ENCODE data around the gene ADGRE1.
A peak's percentile ranks its signal among the peaks of the same experiment; 100 is the strongest.

ADGRE1 gene

GRCh38 chr19:6956573-6956972 lies 69.2 kb downstream of the ADGRE1 start:
- no peak for TF ChIP-seq POLR2A (IDR thresholded peaks at IDR 0.05; ENCODE audit: low read length)
- no peak for TF ChIP-seq GATA1 (IDR thresholded peaks at IDR 0.05; ENCODE audit: low read depth, low read length)
- no peak for DNase-seq

- DNase-seq: no peak
- TF ChIP-seq POLR2A (IDR thresholded peaks at IDR 0.05; ENCODE audit: low read length): no peak
- no peak for TF ChIP-seq GATA1 (IDR thresholded peaks at IDR 0.05; ENCODE audit: low read depth, low read length)
These were observed 71.4 kb downstream of the ADGRE1 start for GRCh38 chr19:6958791-6959190.

DNA sequence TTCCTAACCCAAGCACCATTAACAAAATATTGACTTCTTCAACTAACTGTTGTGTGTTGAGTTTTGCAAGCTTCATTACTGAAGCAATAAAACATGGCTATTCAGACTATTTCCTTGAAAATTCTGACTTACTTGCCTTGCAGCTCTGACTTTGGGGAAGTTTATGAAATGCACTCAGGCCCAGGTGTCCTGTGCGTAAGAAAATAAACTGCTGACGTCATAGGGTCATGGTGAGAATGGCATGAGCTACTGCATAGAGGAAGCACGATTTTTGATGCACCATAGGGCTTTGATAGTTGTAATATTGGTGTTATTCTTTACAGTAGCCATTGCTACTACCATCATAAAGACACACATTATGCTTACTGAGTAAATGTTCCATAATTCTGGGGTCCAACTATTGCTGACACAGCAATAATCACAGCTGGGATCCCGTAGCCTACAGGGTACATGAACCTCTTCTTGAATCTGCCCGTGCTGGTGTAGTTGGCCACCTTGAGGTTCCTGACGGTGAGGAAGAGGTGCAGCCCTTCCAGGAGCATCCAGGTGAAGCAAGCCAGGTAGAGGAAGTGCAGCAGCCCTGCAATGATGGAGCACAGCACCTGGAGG lies 76.0 kb downstream of the ADGRE1 start:
- DNase-seq: no peak
- TF ChIP-seq POLR2A (IDR thresholded peaks at IDR 0.05; ENCODE audit: low read length) (no peak), GATA1 (IDR thresholded peaks at IDR 0.05; ENCODE audit: low read depth, low read length) (no peak)

DNA sequence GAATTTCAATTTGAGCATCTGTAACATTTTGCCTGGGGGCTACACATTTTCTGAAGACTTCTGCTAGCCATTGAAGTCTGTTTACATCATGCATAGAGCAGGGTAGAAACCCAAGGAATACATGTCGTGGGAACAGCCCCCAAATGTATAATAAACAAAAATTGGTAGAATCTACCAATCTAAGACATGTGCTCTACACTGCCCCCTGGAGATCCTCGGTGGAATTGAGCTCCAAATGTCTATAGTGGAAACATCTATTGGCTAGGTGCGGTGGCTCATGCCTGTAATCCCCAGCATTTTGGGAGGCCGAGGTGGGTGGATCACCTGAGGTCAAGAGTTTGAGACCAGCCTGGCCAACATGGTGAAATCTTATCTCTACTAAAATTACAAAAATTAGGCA lies 76.6 kb downstream of the ADGRE1 start:
- DNase-seq: peak; percentile 19 to 46
- TF ChIP-seq POLR2A (IDR thresholded peaks at IDR 0.05; ENCODE audit: low read length) (no peak), GATA1 (IDR thresholded peaks at IDR 0.05; ENCODE audit: low read depth, low read length) (no peak)

- no peak for DNase-seq
- TF ChIP-seq GATA1 (IDR thresholded peaks at IDR 0.05; ENCODE audit: low read depth, low read length) (no peak), POLR2A (IDR thresholded peaks at IDR 0.05; ENCODE audit: low read length) (no peak)
These were observed 80.6 kb downstream of the ADGRE1 start for GRCh38 chr19:6967967-6968366.

GRCh38 chr19:6969490-6969889 lies 82.1 kb downstream of the ADGRE1 start:
- DNase-seq: no peak
- TF ChIP-seq POLR2A (IDR thresholded peaks at IDR 0.05; ENCODE audit: low read length): no peak
- TF ChIP-seq GATA1 (IDR thresholded peaks at IDR 0.05; ENCODE audit: low read depth, low read length): no peak

DNA sequence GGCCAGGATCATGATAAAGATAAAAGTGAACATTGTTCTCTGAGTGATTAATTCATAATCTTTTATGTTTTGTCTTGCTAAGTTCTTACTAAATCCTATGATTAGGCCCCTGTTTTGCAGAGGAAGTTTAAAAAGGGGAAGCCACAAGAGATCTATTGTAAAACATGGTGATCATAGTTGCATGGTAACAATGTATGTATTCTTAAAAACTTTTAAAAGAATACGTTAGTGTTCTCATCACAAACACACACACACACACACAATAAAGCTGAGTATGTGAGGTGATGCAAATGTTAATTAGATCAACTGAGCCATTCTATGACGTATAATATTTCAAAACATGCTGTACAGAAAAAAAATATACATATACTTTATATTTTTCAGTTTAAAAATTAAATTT lies 82.6 kb downstream of the ADGRE1 start:
- TF ChIP-seq POLR2A (IDR thresholded peaks at IDR 0.05; ENCODE audit: low read length): no peak
- no peak for TF ChIP-seq GATA1 (IDR thresholded peaks at IDR 0.05; ENCODE audit: low read depth, low read length)
- DNase-seq: no peak

GRCh38 chr19:6970443-6970842 lies 83.1 kb downstream of the ADGRE1 start:
- no peak for DNase-seq

GRCh38 chr19:6971366-6971765 lies 84.0 kb downstream of the ADGRE1 start:
- TF ChIP-seq POLR2A (IDR thresholded peaks at IDR 0.05; ENCODE audit: low read length) (no peak), GATA1 (IDR thresholded peaks at IDR 0.05; ENCODE audit: low read depth, low read length) (no peak)
- DNase-seq: no peak

More at GRCh38 chr19:6970443-6970842, 83.1 kb downstream of the ADGRE1 start:
- TF ChIP-seq GATA1 (IDR thresholded peaks at IDR 0.05; ENCODE audit: low read depth, low read length) (no peak), POLR2A (IDR thresholded peaks at IDR 0.05; ENCODE audit: low read length) (no peak)

- TF ChIP-seq POLR2A (IDR thresholded peaks at IDR 0.05; ENCODE audit: low read length) (no peak), GATA1 (IDR thresholded peaks at IDR 0.05; ENCODE audit: low read depth, low read length) (no peak)
- no peak for DNase-seq
These were observed 88.8 kb downstream of the ADGRE1 start for GRCh38 chr19:6976197-6976596.

- DNase-seq: no peak
- TF ChIP-seq GATA1 (IDR thresholded peaks at IDR 0.05; ENCODE audit: low read depth, low read length) (no peak), POLR2A (IDR thresholded peaks at IDR 0.05; ENCODE audit: low read length) (no peak)
These were observed 92.0 kb downstream of the ADGRE1 start for GRCh38 chr19:6979399-6979798.

- no peak for DNase-seq
- TF ChIP-seq POLR2A (IDR thresholded peaks at IDR 0.05; ENCODE audit: low read length) (no peak), GATA1 (IDR thresholded peaks at IDR 0.05; ENCODE audit: low read depth, low read length) (no peak)
These were observed 96.1 kb downstream of the ADGRE1 start for GRCh38 chr19:6983448-6983847.

DNA sequence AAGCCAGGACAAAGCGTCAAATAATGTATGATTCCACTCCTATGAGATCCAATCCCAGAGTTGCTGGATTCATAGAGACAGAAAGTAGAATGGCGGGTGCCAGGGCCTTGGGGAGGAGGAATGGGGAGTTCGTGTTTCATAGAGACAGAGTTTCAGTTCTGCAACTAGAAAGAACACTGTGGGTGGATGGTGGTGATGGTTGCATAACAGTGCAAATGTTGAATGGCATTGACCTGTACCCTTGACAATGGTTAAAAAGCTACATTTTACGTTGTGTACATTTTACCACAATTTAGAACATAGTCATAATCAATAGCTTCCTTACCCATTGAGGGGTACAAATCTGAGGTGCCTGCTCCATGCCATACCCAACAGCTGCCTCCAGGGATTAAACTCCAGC lies 100.5 kb downstream of the ADGRE1 start:
- DNase-seq: no peak
- no peak for TF ChIP-seq GATA1 (IDR thresholded peaks at IDR 0.05; ENCODE audit: low read depth, low read length)
- no peak for TF ChIP-seq POLR2A (IDR thresholded peaks at IDR 0.05; ENCODE audit: low read length)

DNA sequence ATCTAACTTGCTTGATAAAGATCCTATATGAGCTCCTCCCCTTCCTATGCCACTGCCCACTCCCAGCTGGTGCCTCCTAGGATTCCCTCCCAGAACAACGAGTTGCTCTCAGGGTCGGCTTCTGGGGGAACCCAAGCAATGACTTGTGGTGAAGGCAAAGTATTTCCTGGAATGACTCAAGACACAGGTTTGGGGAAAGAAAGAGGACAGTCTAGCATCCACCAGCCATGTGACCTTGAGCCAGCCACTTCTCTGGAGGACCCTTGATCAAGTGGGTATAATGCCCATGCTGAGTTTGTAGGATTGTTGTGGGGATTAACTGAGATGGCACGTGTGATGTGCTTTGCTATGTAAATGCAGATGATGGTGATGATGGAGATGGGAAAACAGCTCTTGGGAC lies 100.9 kb downstream of the ADGRE1 start:
- TF ChIP-seq GATA1 (IDR thresholded peaks at IDR 0.05; ENCODE audit: low read depth, low read length): no peak
- TF ChIP-seq POLR2A (IDR thresholded peaks at IDR 0.05; ENCODE audit: low read length): no peak

More for the DNA sequence above, 100.9 kb downstream of the ADGRE1 start:
- DNase-seq: no peak
